IMR-90 (cell line): Measurements from ENCODE around the gene MAFG. TPM values are rescaled to one million over a fixed set of nuclear protein-coding genes. Genes with fewer than 3 reads are reported as not detected.

ENCODE experiments used
- ATAC-seq: fragments of 200-7000 bp; cut with Tn5 transposase; 2 replicates; pipeline ENCODE4 v1.9.1; 2020; ENCODE audit warnings: low read depth, mild to moderate bottlenecking, moderate library complexity
- BruUV-seq: library from RNA; stranded (reverse); fragments of 400-500 nt; replicated peaks from 2 replicates; lab custom pipeline; 2021; lab: Mats Ljungman, UMichigan
- CTCF ChIA-PET: fragments of 300-600 bp; formaldehyde crosslinking; extraction: SDS; loops from one replicate; lab custom pipeline; 2021; ENCODE audit warnings: antibody characterized with exemption; lab: Yijun Ruan, JAX
- POLR2A ChIA-PET: fragments of 300-600 bp; sonication (Branson Sonifier 250); formaldehyde crosslinking; loops from one replicate; lab custom pipeline; 2022; ENCODE audit warnings: antibody characterized with exemption; ENCODE audit not compliant: unreplicated experiment; lab: Charles Lee
- DNase-seq: peaks from one replicate; pipeline ENCODE4 v3.0.0; 2013
- H2AFZ ChIP-seq: replicated peaks from 2 replicates; pipeline ENCODE3; 2013; ENCODE audit warnings: low read length, mild to moderate bottlenecking; ENCODE audit not compliant: poor library complexity
- H2AK5ac ChIP-seq: 2 replicates; pipeline ENCODE4 v1.6.1; 2013; ENCODE audit warnings: low read depth, low read length, inconsistent platforms
- H2AK9ac ChIP-seq: replicated peaks from 2 replicates; pipeline ENCODE3; 2013; ENCODE audit warnings: mild to moderate bottlenecking, low read depth, low read length, moderate library complexity; ENCODE audit not compliant: poor library complexity
- H2BK120ac ChIP-seq: 2 replicates; pipeline ENCODE4 v1.6.1; 2013; ENCODE audit warnings: low read depth, low read length, inconsistent platforms
- H2BK15ac ChIP-seq: 3 replicates; pipeline ENCODE4 v1.6.1; 2013; ENCODE audit warnings: low read depth, low read length, inconsistent platforms
- H2BK20ac ChIP-seq: 2 replicates; pipeline ENCODE4 v1.6.1; 2013; ENCODE audit warnings: low read depth, mild to moderate bottlenecking, inconsistent platforms, low read length, moderate library complexity
- H2BK5ac ChIP-seq: 2 replicates; pipeline ENCODE4 v1.6.1; 2013; ENCODE audit warnings: mild to moderate bottlenecking, low read depth, low read length, inconsistent platforms; ENCODE audit not compliant: poor library complexity, severe bottlenecking
- H3K14ac ChIP-seq: replicated peaks from 2 replicates; pipeline ENCODE4 v1.6.1; 2013; ENCODE audit warnings: low read depth, low read length, inconsistent platforms
- H3K18ac ChIP-seq: 2 replicates; pipeline ENCODE4 v1.6.1; 2013; ENCODE audit warnings: low read depth, low read length, control low read depth
- H3K23ac ChIP-seq: 2 replicates; pipeline ENCODE4 v1.6.1; 2013; ENCODE audit warnings: low read depth, low read length, inconsistent platforms
- H3K27ac ChIP-seq: 2 replicates; pipeline ENCODE4 v1.5.1; 2013; ENCODE audit warnings: mild to moderate bottlenecking, control low read depth, low read length; ENCODE audit not compliant: insufficient read depth
- H3K27me3 ChIP-seq: 2 replicates; pipeline ENCODE4 v1.6.1; 2013; ENCODE audit warnings: low read length; ENCODE audit not compliant: control insufficient read depth, insufficient read depth
- H3K36me3 ChIP-seq: 2 replicates; pipeline ENCODE4 v1.6.1; 2013; ENCODE audit warnings: low read length, mixed read lengths; ENCODE audit not compliant: control insufficient read depth, insufficient read depth
- H3K4ac ChIP-seq: 2 replicates; pipeline ENCODE4 v1.6.1; 2013; ENCODE audit warnings: low read depth, low read length, inconsistent platforms
- H3K4me1 ChIP-seq: 2 replicates; pipeline ENCODE4 v1.6.1; 2013; ENCODE audit warnings: low read length, mixed read lengths; ENCODE audit not compliant: control insufficient read depth, insufficient read depth
- H3K4me2 ChIP-seq: 2 replicates; pipeline ENCODE4 v1.6.1; 2013; ENCODE audit warnings: low read depth, mild to moderate bottlenecking, control low read depth, low read length, moderate library complexity
- H3K4me3 ChIP-seq: 2 replicates; pipeline ENCODE4 v1.5.1; 2013; ENCODE audit warnings: low read depth, mild to moderate bottlenecking, control low read depth, low read length, moderate library complexity; ENCODE audit not compliant: insufficient read depth
- H3K56ac ChIP-seq: 2 replicates; pipeline ENCODE4 v1.6.1; 2013; ENCODE audit warnings: low read length, inconsistent platforms; ENCODE audit not compliant: insufficient read depth; ENCODE audit errors: extremely low read depth
- H3K79me1 ChIP-seq, 2 experiments: 2 replicates each; pipeline ENCODE4 v1.6.1; 2013; ENCODE audit warnings: low read length in 2 of 2, inconsistent platforms in 1 of 2, low read depth in 1 of 2
- H3K9ac ChIP-seq: 2 replicates; pipeline ENCODE4 v1.6.1; 2013; ENCODE audit warnings: low read depth, low read length, control low read depth
- H3K9me1 ChIP-seq: 2 replicates; pipeline ENCODE4 v1.6.1; 2013; ENCODE audit warnings: low read length, inconsistent platforms; ENCODE audit not compliant: insufficient read depth
- H3K9me3 ChIP-seq: 2 replicates; pipeline ENCODE4 v1.6.1; 2013; ENCODE audit warnings: low read length; ENCODE audit not compliant: control insufficient read depth, insufficient read depth
- H4K20me1 ChIP-seq: 2 replicates; pipeline ENCODE4 v1.6.1; 2013; ENCODE audit warnings: low read length, inconsistent platforms; ENCODE audit not compliant: insufficient read depth
- H4K5ac ChIP-seq: 2 replicates; pipeline ENCODE4 v1.6.1; 2013; ENCODE audit warnings: mild to moderate bottlenecking, low read depth, low read length, control low read depth
- H4K8ac ChIP-seq, 2 experiments: 2 replicates each; pipeline ENCODE4 v1.6.1; 2013; ENCODE audit warnings: low read depth in 2 of 2, low read length in 2 of 2, control low read depth in 1 of 2, inconsistent platforms in 1 of 2
- H4K91ac ChIP-seq: 2 replicates; pipeline ENCODE4 v1.6.1; 2013; ENCODE audit warnings: low read depth, low read length, inconsistent platforms; ENCODE audit not compliant: insufficient read depth
- BHLHE40 ChIP-seq: fragments of 150-350 bp; IDR thresholded peaks from 2 replicates; pipeline ENCODE4 v1.6.1; 2016; ENCODE audit warnings: mild to moderate bottlenecking, low read depth, low read length
- CEBPB ChIP-seq: IDR thresholded peaks from 2 replicates; pipeline ENCODE4 v1.6.1; 2012; ENCODE audit warnings: low read depth, low read length, improper control_type of control experiment
- CHD1 ChIP-seq: IDR thresholded peaks from 2 replicates; pipeline ENCODE4 v1.6.1; 2012; ENCODE audit warnings: low read depth, low read length, improper control_type of control experiment
- FOS ChIP-seq: fragments of 150-350 bp; IDR thresholded peaks from 2 replicates; pipeline ENCODE4 v1.6.1; 2016; ENCODE audit warnings: low read depth, low read length
- MAZ ChIP-seq: IDR thresholded peaks from 2 replicates; pipeline ENCODE4 v1.6.1; 2012; ENCODE audit warnings: low read depth, mild to moderate bottlenecking, low read length, improper control_type of control experiment, moderate library complexity, borderline replicate concordance
- NFE2L2 ChIP-seq: fragments of 150-350 bp; IDR thresholded peaks from 2 replicates; pipeline ENCODE4 v1.6.1; 2016; ENCODE audit warnings: low read depth, mild to moderate bottlenecking, low read length
- RAD21 ChIP-seq: IDR thresholded peaks from 2 replicates; pipeline ENCODE4 v1.6.1; 2012; ENCODE audit warnings: low read length, improper control_type of control experiment
- RCOR1 ChIP-seq: IDR thresholded peaks from 2 replicates; pipeline ENCODE4 v1.6.1; 2012; ENCODE audit warnings: mild to moderate bottlenecking, low read length, improper control_type of control experiment; ENCODE audit not compliant: insufficient replicate concordance
- RFX5 ChIP-seq: IDR thresholded peaks from 2 replicates; pipeline ENCODE4 v1.8.0; 2012; ENCODE audit warnings: low read depth, mild to moderate bottlenecking, low read length, moderate library complexity
- SMC3 ChIP-seq: fragments of 150-350 bp; IDR thresholded peaks from 2 replicates; pipeline ENCODE4 v1.6.1; 2016; ENCODE audit warnings: low read depth, mild to moderate bottlenecking, antibody characterized with exemption, low read length, moderate library complexity
- WGBS, 2 experiments: methylation state at CpG; one replicate each; pipeline versions ENCODE4 v1.1.5 to v1.1.7; 2013; ENCODE audit warnings: missing lambda C conversion rate in 2 of 2; ENCODE audit not compliant: insufficient read length in 1 of 2; ENCODE audit errors: extremely low coverage in 2 of 2; 5-methylcytosine and 5-hydroxymethylcytosine counted together
- dilution Hi-C: fragments of 300-500 bp; cut with HindIII; formaldehyde crosslinking; loops from one replicate; pipeline ENCODE4 v1.14.3; 2018; ENCODE audit warnings: low sequenced_read_pairs; ENCODE audit not compliant: unreplicated experiment
- in situ Hi-C: fragments of 300-500 bp; cut with MboI; formaldehyde crosslinking; loops from 3 replicates; pipeline ENCODE4 v1.14.3; 2019; ENCODE audit warnings: low sequenced_read_pairs, inconsistent platforms, mixed read lengths
- intact Hi-C: fragments of 100-400 bp; cut with micrococcal nuclease; formaldehyde crosslinking; loops from 2 replicates; pipeline ENCODE4 v1.10.0; 2022
- polyA plus RNA-seq, 3 experiments: library from polyadenylated mRNA; depleted of rRNA; stranded (reverse); fragments of >200 nt; gene quantifications; 2 replicates each; pipeline ENCODE4 v1.2.3, GENCODE V29; 2012; ENCODE audit warnings: low replicate concordance in 1 of 3
- total RNA-seq: library from RNA; depleted of rRNA; stranded (reverse); fragments of >200 nt; gene quantifications from 2 replicates; pipeline ENCODE4 v1.2.3, GENCODE V29; 2012
- TF ChIP-seq, protein P1 (sequence below): fragments of 150-350 bp; IDR thresholded peaks from 2 replicates; pipeline ENCODE4 v1.6.1; 2016; ENCODE audit warnings: low read depth, mild to moderate bottlenecking, low read length, moderate library complexity, borderline replicate concordance
- TF ChIP-seq, protein P2 (sequence below): conservative IDR thresholded peaks from 2 replicates; pipeline ENCODE4 v1.5.1; 2012; ENCODE audit warnings: mild to moderate bottlenecking, low read depth, low read length, improper control_type of control experiment

The MAFG gene
- total and polyA plus RNA-seq, 2 of the 4 experiments (the other 2 are of a cell fraction) = 6.1 to 15.4 TPM

DNA sequence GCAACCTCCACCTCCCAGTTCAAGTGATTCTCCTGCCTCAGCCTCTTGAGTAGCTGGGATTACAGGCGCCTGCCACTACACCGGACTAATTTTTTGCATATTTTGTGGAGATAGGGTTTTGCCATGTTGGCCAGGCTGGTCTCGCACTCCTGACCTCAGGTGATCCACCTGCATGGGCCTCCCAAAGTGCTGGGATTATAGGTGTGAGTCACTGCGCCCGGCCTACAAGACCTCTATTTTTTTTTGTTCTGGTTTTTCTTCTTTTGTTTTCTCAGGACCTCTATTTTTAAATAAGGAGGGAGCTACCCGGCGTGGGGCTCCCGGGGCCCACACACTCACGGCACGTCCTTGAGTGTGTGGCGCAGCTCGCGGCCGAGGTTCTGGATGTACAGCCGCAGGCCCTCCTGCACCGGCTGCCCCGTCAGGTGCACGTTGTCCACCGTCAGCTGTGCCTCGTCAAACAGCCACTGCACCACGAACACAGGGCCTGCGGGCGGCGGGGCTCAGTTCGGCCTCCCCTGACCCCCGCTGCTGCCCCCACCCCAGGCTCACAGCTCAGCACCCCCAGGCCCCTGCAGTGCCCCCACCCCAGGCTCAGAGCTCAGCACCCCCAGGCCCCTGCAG lies 27.6 kb upstream of the MAFG start:
- no peak for DNase-seq
- intact Hi-C loops = no loop called here
- 76% methylated on average over 8 of the region's 26 CpGs; no CpG with 5 or more reads in 1 of the 2 experiments for WGBS, 2 experiments

More for the DNA sequence above, 27.6 kb upstream of the MAFG start:
- H4K20me1 ChIP-seq = no peaks in the 10 kb centered on the region
- ATAC-seq = no peak
- in situ Hi-C loops = no loop called here
- H3K4me1 ChIP-seq = no peaks in the 10 kb centered on the region
- no peak overlapping the region for H4K8ac ChIP-seq
- no peak overlapping the region for H4K91ac ChIP-seq
- H3K18ac ChIP-seq = no peak overlapping the region
- no peak overlapping the region for H3K4ac ChIP-seq
- ChIA-PET POLR2A (no interaction called here), CTCF (no interaction called here)
- H3K36me3 ChIP-seq = no peaks in the 10 kb centered on the region
- BruUV-seq = no TSS peak
- dilution Hi-C loops = no loop called here
- H3K23ac ChIP-seq = no peak overlapping the region
- no peak for TF ChIP-seq RAD21
- no peak for TF ChIP-seq FOS
- TF ChIP-seq CEBPB = no peak
- no peak for TF ChIP-seq SMC3
- TF ChIP-seq BHLHE40 = no peak
- TF ChIP-seq MAZ = no peak
- no peak for TF ChIP-seq RCOR1
- TF ChIP-seq, protein P1, sequence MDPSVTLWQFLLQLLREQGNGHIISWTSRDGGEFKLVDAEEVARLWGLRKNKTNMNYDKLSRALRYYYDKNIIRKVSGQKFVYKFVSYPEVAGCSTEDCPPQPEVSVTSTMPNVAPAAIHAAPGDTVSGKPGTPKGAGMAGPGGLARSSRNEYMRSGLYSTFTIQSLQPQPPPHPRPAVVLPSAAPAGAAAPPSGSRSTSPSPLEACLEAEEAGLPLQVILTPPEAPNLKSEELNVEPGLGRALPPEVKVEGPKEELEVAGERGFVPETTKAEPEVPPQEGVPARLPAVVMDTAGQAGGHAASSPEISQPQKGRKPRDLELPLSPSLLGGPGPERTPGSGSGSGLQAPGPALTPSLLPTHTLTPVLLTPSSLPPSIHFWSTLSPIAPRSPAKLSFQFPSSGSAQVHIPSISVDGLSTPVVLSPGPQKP = no peak
- TF ChIP-seq NFE2L2 = no peak
- TF ChIP-seq RFX5 = no peak
- TF ChIP-seq, protein P2, sequence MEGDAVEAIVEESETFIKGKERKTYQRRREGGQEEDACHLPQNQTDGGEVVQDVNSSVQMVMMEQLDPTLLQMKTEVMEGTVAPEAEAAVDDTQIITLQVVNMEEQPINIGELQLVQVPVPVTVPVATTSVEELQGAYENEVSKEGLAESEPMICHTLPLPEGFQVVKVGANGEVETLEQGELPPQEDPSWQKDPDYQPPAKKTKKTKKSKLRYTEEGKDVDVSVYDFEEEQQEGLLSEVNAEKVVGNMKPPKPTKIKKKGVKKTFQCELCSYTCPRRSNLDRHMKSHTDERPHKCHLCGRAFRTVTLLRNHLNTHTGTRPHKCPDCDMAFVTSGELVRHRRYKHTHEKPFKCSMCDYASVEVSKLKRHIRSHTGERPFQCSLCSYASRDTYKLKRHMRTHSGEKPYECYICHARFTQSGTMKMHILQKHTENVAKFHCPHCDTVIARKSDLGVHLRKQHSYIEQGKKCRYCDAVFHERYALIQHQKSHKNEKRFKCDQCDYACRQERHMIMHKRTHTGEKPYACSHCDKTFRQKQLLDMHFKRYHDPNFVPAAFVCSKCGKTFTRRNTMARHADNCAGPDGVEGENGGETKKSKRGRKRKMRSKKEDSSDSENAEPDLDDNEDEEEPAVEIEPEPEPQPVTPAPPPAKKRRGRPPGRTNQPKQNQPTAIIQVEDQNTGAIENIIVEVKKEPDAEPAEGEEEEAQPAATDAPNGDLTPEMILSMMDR = no peak
- no peak for TF ChIP-seq CHD1
- no peak overlapping the region for H2AK9ac ChIP-seq
- H3K79me1 ChIP-seq = no peaks in the 10 kb centered on the region
- H3K4me2 ChIP-seq = no peak overlapping the region
- no peaks in the 10 kb centered on the region for H3K9me1 ChIP-seq
- H3K27me3 ChIP-seq = peaks cover 25% of the 10 kb centered on the region
- H3K27ac ChIP-seq = no peak overlapping the region
- no peak overlapping the region for H3K56ac ChIP-seq
- no peak overlapping the region for H2BK20ac ChIP-seq
- H2AK5ac ChIP-seq = no peak overlapping the region
- H3K14ac ChIP-seq = no peak overlapping the region
- no peak overlapping the region for H3K4me3 ChIP-seq
- no peak overlapping the region for H2BK5ac ChIP-seq
- H4K5ac ChIP-seq = no peak overlapping the region
- H2AFZ ChIP-seq = no peak overlapping the region
- H2BK15ac ChIP-seq = no peak overlapping the region
- H2BK120ac ChIP-seq = no peak overlapping the region
- H3K9ac ChIP-seq = no peak overlapping the region
- no peaks in the 10 kb centered on the region for H3K9me3 ChIP-seq
